ENCODE results near the gene EPS15.
"Not testable (repeated sequence)": the region's sequence is repeated elsewhere in the genome, so short reads cannot be mapped to it uniquely, and the experiment has no call there.

Gene EPS15

GRCh38 chr1:51331206-51332100, 187.6 kb downstream of the EPS15 start:
- no peak for DNase-seq (ENCODE audit: low spot score)

DNA sequence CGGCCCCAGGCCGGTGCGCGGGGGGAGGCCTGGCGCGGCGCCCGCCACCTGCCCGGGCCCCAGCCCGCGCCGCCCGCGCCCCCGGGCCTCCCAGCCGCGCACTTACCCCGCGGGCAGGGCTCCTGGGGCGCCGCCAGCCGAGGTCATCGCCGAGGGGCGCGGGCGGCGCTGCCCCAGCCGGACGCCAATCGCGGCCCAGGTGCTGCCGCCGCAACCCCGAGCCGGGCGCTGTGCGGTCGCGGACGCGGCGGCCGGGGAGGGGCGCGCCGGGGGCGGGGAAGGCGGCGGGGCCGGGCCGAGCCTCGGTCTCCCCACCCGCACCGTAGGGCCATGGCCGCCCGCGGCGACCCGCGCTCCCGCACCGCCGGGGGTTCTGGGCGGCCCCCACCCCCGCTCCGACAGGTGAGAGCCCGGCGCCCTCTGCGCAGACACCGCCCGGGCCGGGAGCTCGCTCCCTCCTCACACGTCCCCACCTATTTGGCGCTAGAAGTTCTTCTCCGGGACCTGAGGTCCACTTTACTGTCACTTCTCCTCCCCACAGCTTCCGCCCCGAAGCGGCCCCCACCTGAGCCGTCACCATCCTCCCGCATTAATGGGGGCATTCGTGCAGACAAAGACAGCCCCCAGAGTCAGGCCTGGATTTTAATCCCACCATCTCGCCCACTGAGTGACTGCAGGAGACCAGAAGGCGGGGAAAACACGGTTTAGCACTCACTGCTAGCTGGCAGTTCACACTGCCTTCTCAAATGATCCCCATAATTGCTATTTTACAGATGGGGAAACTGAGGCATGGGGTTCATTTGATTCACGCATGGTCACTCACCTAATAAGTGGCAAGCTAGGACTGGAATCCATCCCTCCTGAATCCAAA, 188.5 kb downstream of the EPS15 start, which contains the start of gene TTC39A:
TSS of gene TTC39A (minus strand) at position 232 of the 871 bp plus-strand sequence. CDS start at position 147, 85 bp downstream.
- DNase-seq (ENCODE audit: low spot score): no peak

DNA sequence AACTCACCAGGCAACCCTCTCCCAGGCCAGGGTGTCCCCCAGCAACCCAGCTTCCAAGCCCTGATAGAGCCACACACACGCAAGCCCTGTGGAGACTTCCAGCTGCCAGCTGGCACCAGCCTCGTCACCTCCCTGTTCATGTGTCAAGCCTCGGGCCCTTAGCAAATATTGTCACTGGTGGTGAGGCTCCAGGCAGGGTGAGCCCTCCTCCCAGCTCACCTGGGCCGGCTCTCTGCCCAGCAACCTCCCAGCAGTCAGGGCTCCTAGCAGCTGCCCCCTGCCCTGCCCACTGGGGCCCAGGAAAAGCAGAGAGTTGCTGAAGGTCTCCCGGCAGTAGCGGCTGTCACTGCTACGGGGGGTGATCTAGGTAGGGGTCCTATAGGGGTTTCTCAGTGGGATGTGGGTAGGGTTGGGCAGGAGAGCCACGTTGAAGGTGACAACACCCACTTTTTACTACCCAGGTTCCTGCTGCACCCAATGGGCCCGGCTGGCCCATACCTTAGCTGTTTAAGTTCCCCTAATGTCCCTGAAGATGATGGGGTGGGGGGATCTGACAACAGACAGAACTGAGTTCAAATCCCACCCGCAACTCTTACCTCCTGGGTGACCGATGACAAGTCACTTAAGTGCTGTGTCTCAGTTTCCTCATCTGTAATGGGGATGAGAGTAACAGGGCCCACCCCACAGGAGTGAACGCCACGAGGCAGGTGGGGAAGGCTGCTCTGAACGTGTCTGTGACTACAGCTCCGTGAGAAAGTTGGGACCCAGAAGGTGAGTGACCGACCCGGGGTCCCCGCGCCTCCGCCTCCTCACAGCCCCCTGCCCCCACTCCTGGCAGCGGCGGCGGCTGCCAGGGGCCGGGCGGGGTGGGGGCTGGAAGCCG, 189.4 kb downstream of the EPS15 start:
- no peak for DNase-seq (ENCODE audit: low spot score)

DNA sequence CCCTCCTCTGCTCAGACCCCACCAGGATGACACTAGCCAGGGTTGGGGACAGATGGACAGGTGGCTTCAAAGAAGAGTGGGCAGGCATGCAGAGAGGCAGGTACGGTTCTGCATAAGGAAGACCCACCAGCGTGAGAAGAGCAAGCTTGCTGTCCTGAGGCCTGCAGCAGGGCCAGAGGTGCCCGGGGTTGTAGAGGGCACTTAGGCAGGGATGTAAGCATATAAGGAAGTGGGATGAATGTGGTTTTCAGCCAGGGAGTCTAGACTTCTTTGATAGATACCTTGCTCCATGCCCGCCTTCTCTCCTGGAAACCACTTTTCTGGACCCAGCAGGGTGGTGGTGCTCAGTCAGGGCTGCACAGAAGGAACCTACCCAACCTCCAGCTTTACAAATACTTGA, 190.1 kb downstream of the EPS15 start:
- DNase-seq (ENCODE audit: low spot score): no peak

- no peak for DNase-seq (ENCODE audit: low spot score)
Observed at GRCh38 chr1:51328279-51328678, 190.8 kb downstream of the EPS15 start.

GRCh38 chr1:51327386-51327785, 191.7 kb downstream of the EPS15 start:
- DNase-seq (ENCODE audit: low spot score): no peak

- DNase-seq (ENCODE audit: low spot score): no peak
Observed at GRCh38 chr1:51326839-51327238, 192.2 kb downstream of the EPS15 start.

DNA sequence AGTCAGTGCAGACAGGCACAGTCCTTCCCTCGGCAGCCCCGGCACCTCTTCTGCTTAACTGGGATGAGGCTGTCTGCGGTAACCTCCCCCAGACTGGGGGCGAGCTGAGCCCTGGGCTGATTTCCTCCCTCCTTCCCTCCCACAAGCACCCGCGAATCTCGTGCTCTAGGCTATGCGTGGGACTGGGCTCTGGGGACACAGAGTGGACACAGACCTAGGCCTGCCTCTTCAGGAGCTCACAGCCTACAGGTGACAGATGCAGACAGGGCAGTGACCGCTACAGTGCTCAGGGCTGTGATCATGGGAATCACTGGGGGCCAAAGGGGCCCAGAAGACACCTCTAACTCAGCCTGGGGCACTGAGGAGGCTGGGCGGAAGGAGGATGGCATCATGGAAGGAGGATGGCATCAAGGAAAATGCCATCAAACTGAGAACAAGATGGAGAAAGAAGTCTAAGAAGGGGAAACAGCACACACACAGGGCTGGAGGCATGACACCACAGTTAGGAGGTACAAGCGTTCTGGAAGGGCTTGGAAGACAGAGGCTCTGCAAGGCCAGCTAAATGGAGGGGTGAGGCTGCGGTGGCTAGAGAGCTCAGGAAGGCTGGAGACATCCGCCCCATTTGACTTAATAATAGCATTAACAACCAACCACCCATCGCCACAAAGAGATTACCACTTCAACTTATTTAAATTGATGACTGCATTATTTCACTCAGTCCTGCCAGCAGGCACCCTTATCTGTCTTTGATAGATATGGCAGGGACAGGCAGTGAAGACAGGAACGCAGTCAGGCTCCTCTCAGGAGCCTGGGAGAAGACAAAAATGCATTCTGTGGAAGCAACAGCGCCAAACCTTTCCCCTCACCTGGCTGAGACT, 192.9 kb downstream of the EPS15 start:
- no peak for DNase-seq (ENCODE audit: low spot score)

- DNase-seq (ENCODE audit: low spot score): no peak
Observed at GRCh38 chr1:51325391-51325790, 193.7 kb downstream of the EPS15 start.

- DNase-seq (ENCODE audit: low spot score): not testable (repeated sequence)
Observed at GRCh38 chr1:51325011-51325385, 194.1 kb downstream of the EPS15 start.

DNA sequence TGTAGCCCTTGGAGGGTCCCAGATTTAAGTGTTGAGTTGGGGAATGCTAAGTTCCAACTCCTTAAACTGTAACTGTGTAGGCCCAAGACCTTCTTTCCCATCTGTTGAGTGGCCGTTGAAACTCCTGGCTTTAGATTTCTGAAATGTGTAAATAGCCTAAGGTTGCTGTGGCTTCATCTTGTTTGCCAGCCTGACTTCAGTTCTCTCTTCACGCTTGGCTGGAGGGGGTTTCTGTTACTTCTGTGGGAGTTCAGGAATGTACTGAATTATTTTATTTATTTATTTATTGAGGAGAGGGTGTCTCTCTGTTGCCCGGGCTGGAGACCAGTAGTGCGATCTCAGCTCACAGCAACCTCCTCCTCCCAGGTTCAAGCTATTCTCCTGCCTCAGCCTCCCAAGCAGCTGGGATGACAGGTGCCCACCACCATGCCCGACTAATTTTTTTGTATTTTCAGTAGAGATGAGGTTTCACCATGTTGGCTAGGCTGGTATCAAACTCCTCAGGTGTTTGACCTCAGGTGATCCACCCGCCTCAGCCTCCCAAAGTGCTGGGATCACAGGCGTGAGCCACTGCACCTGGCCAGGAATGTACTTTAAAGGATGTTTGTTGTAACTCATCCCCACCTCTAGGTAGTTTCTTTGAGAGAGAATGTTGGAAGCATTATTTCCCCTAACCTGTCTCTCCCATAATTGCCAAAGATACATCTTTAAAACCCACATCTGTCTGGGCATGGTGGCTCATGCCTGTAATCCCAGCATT, 194.6 kb downstream of the EPS15 start:
- no peak for DNase-seq (ENCODE audit: low spot score)

DNA sequence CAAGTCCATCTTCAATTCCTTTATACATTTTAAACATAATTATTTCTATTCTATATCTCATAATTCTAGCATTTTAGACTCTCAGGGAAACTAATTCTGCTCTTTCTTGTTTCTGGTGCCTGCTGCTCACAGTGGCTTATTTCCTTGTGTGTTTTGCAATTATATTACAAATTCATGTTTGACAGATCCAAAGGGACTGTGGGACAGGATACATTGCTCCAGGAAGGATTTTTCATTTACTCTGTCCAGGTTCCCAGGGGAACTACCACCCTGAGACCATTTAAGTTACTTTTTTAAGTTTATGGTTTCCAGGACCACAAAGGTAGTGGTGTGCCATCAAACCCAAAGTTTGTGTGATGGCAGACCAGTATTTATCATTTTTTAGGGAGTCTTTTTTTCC, 195.3 kb downstream of the EPS15 start:
- DNase-seq (ENCODE audit: low spot score): no peak

DNA sequence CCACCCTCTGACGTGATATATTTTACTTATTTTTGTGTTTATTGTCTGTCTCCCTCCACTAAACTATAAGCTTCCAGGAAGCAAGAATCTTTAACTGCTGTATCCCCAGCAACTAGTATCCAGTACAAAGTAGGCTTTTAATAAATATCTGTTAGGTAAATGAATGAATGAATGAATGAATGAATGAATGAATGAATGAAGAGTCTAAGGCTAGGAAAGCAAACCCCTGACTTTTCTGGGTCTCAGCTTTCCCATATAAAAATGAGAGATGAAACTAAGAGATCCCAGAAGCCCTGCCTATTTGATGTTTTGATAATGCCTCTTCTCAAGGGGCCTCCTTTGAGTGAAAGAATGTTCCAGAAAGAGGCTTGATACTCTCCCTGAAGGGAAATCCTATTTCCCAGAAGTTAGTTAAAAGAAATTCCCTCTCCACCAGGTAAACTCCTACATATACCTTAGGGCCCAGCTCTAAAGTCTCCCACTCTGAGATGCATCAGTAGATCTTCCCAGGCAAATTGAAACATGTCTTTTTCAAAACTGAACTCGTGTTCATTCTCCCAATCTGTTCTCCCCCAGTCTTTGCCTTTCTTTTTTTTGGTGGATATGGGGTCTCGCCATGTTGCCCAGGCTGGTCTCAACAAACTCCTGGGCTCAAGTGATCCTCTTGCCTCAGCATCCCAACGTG, 196.5 kb downstream of the EPS15 start:
- DNase-seq (ENCODE audit: low spot score): no peak

- DNase-seq (ENCODE audit: low spot score): no peak
Observed at GRCh38 chr1:51321924-51322280, 197.2 kb downstream of the EPS15 start.

- DNase-seq (ENCODE audit: low spot score): no peak
Observed at GRCh38 chr1:51320967-51321923, 197.8 kb downstream of the EPS15 start.

GRCh38 chr1:51317798-51318197, 201.3 kb downstream of the EPS15 start:
- no peak for DNase-seq (ENCODE audit: low spot score)

GRCh38 chr1:51316846-51317120, 202.3 kb downstream of the EPS15 start:
- DNase-seq (ENCODE audit: low spot score): no peak

DNA sequence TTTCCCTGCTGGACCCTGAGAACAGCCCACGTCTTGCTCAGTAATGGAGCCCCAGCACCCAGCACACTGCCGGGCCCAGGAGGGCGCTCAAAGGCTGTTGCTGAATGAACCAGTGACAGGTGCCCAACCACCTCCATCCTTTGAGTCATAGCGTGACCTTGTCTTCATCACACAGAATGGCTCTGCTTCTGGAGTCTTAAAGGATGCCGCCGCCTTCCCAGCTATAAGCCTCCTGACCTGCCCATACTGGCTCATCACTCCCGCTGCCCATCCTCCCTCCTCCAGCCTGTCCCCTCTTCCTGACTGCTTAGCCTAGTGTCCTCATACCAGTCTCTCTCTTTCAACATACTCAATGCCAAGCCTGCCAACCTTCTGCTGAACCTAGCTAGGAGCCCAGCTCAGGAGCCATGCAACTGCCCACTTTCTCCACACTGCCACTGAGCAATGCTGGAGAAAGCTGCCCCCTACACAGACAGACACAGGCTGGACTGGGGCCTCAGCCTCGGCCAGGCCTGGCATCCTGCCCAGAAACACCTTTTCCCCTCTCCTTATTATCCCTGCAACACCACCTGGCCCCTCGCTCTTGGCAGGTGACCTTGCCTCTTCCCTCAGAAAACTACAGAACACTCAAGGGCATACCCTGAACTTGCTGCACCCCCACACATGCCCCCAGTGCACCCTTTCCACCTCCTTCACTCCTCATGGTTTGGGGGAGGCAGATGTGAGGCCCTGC, 202.8 kb downstream of the EPS15 start:
- DNase-seq (ENCODE audit: low spot score): no peak

Measured in CD4-positive, alpha-beta T cell treated with Interleukin-15 for 4 hours (primary cell).